Subcutaneous adipose tissue (tissue), 4 donors: Measurements from ENCODE around the gene XRCC3. TPM values are rescaled to one million over a fixed set of nuclear protein-coding genes. Genes with fewer than 3 reads are reported as not detected.

Source experiments
- CTCF ChIP-seq: fragments of 450-650 bp; IDR thresholded peaks from one replicate; pipeline ENCODE4 v1.5.1; 2016; ENCODE audit warnings: low read depth, mild to moderate bottlenecking, control low read depth, antibody characterized with exemption, moderate library complexity
- total RNA-seq, 4 donors: library from RNA; depleted of rRNA; stranded (reverse); fragments of >200 nt; gene quantifications; one replicate each; pipeline ENCODE4 v1.1.0, GENCODE V29; 2016

The XRCC3 gene
- total RNA-seq, 4 donors from 2014 or later: 2.4 to 6.0 (median 4.4) TPM

GRCh38 chr14:103725001-103725682 is 9.9 kb upstream of the XRCC3 start:
- TF ChIP-seq CTCF: no peak

- no peak for TF ChIP-seq CTCF
Observed at GRCh38 chr14:103724116-103724515, 8.9 kb upstream of the XRCC3 start.

- no peak for TF ChIP-seq CTCF
Observed at GRCh38 chr14:103723748-103724081, 8.5 kb upstream of the XRCC3 start.

- no peak for TF ChIP-seq CTCF
Observed at GRCh38 chr14:103721334-103722120, 6.3 kb upstream of the XRCC3 start.

GRCh38 chr14:103719751-103720150 is 4.5 kb upstream of the XRCC3 start:
- no peak for TF ChIP-seq CTCF

- no peak for TF ChIP-seq CTCF
Observed at GRCh38 chr14:103718572-103718971, 3.3 kb upstream of the XRCC3 start.

- no peak for TF ChIP-seq CTCF
Observed at GRCh38 chr14:103716899-103717411, 1.7 kb upstream of the XRCC3 start.
